Spleen (tissue), 11 donors: ENCODE measurements around the gene F8. TPM values are rescaled to one million over a fixed set of nuclear protein-coding genes. Genes with fewer than 3 reads are reported as not detected.

Experiments
- DNase-seq: peaks from one replicate; pipeline ENCODE4 v3.0.0-alpha.2; 2020
- H3K27ac ChIP-seq, 8 donors: fragments of 200-600 bp; sonication (generic) in 7 of 8; 1 replicate in 4 of 8; 2 replicates in 4 of 8; pipeline versions ENCODE4 v1.5.0 to v1.8.0; 2016 to 2021; ENCODE audit warnings: inconsistent platforms in 4 of 8, mild to moderate bottlenecking in 4 of 8, moderate library complexity in 1 of 8
- H3K27me3 ChIP-seq, 7 donors: fragments of 200-600 bp; sonication (generic) in 6 of 7; replicated peaks in 1 of 7; 1 replicate in 4 of 7; 2 replicates in 3 of 7; pipeline versions ENCODE4 v1.5.0 to v1.8.0; 2016 to 2021; ENCODE audit warnings: inconsistent platforms in 3 of 7, mild to moderate bottlenecking in 1 of 7
- H3K36me3 ChIP-seq, 6 donors: fragments of 200-600 bp; sonication (generic) in 5 of 6; 1 replicate in 4 of 6; 2 replicates in 2 of 6; pipeline versions ENCODE4 v1.5.0 to v1.8.0; 2016 to 2021; ENCODE audit warnings: inconsistent platforms in 2 of 6
- H3K4me1 ChIP-seq, 6 donors: fragments of 200-600 bp; sonication (generic) in 5 of 6; 1 replicate in 3 of 6; 2 replicates in 3 of 6; pipeline versions ENCODE4 v1.5.0 to v1.8.0; 2016 to 2021; ENCODE audit warnings: inconsistent platforms in 3 of 6
- H3K4me3 ChIP-seq, 8 donors: fragments of 200-600 bp; sonication (generic) in 7 of 8; 1 replicate in 4 of 8; 2 replicates in 4 of 8; pipeline versions ENCODE4 v1.5.0 to v1.8.0; 2016 to 2021; ENCODE audit warnings: inconsistent platforms in 4 of 8, mild to moderate bottlenecking in 4 of 8, moderate library complexity in 2 of 8
- H3K9me3 ChIP-seq, 8 donors: fragments of 200-600 bp; sonication (generic) in 7 of 8; 1 replicate in 4 of 8; 2 replicates in 4 of 8; pipeline versions ENCODE4 v1.5.0 to v1.8.0; 2016 to 2021; ENCODE audit warnings: inconsistent platforms in 4 of 8
- POLR2A ChIP-seq, 3 donors: fragments of 450-650 bp; IDR thresholded peaks; one replicate each; pipeline ENCODE4 v1.5.1; 2017; ENCODE audit warnings: antibody characterized with exemption in 3 of 3, mild to moderate bottlenecking in 1 of 3
- POLR2AphosphoS5 ChIP-seq, 3 donors: sonication (generic); formaldehyde crosslinking; IDR thresholded peaks; one replicate each; pipeline ENCODE4 v1.5.1; 2017; ENCODE audit warnings: antibody characterized with exemption in 3 of 3
- WGBS, 5 donors: extraction: QIAGEN DNeasy Blood & Tissue Kit in 3 of 5; methylation state at CpG; one replicate each; pipeline versions ENCODE4 v1.1.5 to v1.1.7; 2013 to 2018; 5-methylcytosine and 5-hydroxymethylcytosine counted together
- intact Hi-C: fragments of 100-400 bp; cut with DNase I; formaldehyde crosslinking; loops from one replicate; pipeline ENCODE4 v1.15.0; 2023; ENCODE audit warnings: low total_unique reads
- polyA plus RNA-seq, 3 donors: library from polyadenylated mRNA; stranded (reverse); fragments of 200-250 nt; gene quantifications; one replicate each; pipeline ENCODE4 v1.2.1, GENCODE V29; 2013
- total RNA-seq, 7 donors: library from RNA; depleted of rRNA in 3 of 7; stranded (reverse); fragments of >200 nt in 3 of 7; fragmentation: NEBNext Ultra II Directional in 4 of 7; extraction: Animal tissue kit (Norgen Biotek cat#: 25700) in 4 of 7; gene quantifications; one replicate each; pipeline versions ENCODE4 v1.1.0 to v1.2.1, GENCODE V29; 2016 to 2021
- TF ChIP-seq, protein P1 (sequence below), 11 experiments: fragments of 200-600 bp in 7 of 11; fragments of 450-650 bp in 4 of 11; sonication (generic) in 4 of 11; IDR thresholded peaks in 8 of 11; conservative IDR thresholded peaks in 3 of 11; 1 replicate in 7 of 11; 2 replicates in 4 of 11; pipeline versions ENCODE4 v1.4.0 to v1.8.0; 2016 to 2021; ENCODE audit warnings: antibody characterized with exemption in 11 of 11, inconsistent platforms in 4 of 11, mild to moderate bottlenecking in 1 of 11
- donor health status: healthy with polysubstance abuse.
- donor health status: DM: no; HTN: no; CAD: no; lungs with moderate emphysema.
- donor health status: DM: no; HTN: no; CAD: no.
- donor health status: Bipolar disorder and iron deficiency.
- donor health status: healthy.
- donor health status: DM: no; HTN: no; CAD: no.
- donor health status: DM: yes; HTN: yes; CAD: no.

F8 gene
- total and polyA plus RNA-seq, 10 donors: 3.4 to 135 (median 67.9) TPM

DNA sequence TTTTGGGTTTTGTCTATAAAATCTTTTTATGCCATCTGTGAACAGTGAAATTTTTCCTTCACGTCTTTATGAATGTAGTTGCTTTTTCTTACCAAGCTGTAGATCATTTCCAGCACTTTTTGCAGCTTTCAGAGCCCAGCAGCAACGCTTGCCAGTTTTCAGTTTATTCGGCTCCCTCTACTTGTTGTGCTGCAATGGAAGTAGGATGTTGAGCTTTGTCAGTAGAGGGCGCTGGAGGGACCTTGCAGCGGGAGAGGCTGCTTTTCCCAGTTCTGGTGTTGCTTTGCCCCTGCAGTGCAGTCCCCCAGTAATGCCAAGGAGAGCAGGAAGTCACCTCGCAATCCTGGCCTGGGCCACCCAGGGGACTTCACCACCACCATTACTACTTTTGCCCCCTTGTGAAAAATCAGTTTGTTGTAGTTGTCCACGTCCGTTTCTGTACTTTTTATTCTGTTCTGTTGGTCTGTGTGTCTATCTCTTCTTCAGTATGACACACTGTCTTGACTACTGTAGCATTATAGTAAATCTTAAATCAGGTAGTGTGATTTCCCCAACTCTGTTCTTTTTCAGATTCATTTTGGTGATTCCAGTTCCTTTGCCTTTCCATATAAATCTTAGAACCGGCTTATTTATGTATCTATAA is 26.6 kb upstream of the F8 start:
- H3K9me3 ChIP-seq: no peaks in the 10 kb centered on the region
- DNase-seq: peak; percentile 77
- H3K27ac ChIP-seq: no peak overlapping the region
- H3K27me3 ChIP-seq: no peaks in the 10 kb centered on the region
- 40 to 54% (median 47%) methylated on average over 9 of the region's 9 CpGs for WGBS, 5 donors
- intact Hi-C loops: no loop called here
- peaks cover 0 to 43% (median 2%) of the 10 kb centered on the region in 6 donors for H3K36me3 ChIP-seq
- no peak overlapping the region for H3K4me3 ChIP-seq
- TF ChIP-seq POLR2AphosphoS5 (IDR thresholded peaks at IDR 0.05): no peak
- TF ChIP-seq, protein P1, sequence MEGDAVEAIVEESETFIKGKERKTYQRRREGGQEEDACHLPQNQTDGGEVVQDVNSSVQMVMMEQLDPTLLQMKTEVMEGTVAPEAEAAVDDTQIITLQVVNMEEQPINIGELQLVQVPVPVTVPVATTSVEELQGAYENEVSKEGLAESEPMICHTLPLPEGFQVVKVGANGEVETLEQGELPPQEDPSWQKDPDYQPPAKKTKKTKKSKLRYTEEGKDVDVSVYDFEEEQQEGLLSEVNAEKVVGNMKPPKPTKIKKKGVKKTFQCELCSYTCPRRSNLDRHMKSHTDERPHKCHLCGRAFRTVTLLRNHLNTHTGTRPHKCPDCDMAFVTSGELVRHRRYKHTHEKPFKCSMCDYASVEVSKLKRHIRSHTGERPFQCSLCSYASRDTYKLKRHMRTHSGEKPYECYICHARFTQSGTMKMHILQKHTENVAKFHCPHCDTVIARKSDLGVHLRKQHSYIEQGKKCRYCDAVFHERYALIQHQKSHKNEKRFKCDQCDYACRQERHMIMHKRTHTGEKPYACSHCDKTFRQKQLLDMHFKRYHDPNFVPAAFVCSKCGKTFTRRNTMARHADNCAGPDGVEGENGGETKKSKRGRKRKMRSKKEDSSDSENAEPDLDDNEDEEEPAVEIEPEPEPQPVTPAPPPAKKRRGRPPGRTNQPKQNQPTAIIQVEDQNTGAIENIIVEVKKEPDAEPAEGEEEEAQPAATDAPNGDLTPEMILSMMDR (IDR thresholded peaks at IDR 0.05 in 8 of 11, conservative IDR thresholded peaks at IDR 0.05 in 3 of 11): peak in 9 of 11 experiments; percentile 14 to 64 (median 52)
- H3K4me1 ChIP-seq: peaks cover 0 to 6% (median 0%) of the 10 kb centered on the region in 6 donors

DNA sequence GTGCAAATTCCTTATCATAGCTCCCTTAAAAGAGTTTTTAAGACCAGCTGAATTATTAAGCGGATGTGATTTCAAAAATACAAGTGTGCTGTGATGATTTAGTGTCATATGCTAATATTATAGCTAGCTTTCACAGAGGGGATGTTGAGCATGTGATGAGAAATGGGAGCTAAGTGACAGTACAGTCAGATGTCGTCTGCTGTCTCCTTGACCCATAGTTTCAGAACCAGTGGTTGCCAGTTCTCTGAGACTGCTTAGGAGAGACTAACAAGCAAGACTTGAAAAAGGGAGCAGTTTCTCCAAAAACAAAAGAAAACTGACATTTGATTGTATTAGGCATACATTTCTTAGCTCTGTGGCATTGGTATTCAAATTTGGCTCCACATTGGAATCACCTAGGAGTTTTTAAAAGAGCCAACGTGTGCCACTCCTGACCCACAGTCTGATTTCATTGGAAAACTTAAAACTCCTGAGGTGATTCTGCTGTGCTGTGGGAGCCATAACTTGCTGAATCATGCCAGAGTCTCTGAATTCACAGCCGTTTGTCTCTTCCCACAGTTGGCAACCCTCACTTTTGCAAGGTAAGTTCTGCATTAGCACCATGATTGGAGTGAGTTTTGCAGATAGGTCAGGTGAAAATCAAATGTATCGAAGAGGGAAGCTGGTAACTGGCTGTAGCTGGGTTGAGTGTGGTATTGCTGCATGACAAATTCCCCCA is 24.4 kb upstream of the F8 start:
- H3K4me3 ChIP-seq: no peak overlapping the region
- H3K27me3 ChIP-seq: no peaks in the 10 kb centered on the region
- no peak for TF ChIP-seq POLR2A (IDR thresholded peaks at IDR 0.05)
- TF ChIP-seq POLR2AphosphoS5 (IDR thresholded peaks at IDR 0.05): no peak
- TF ChIP-seq, protein P1 (IDR thresholded peaks at IDR 0.05 in 8 of 11, conservative IDR thresholded peaks at IDR 0.05 in 3 of 11): no peak
- no peak overlapping the region for H3K27ac ChIP-seq
- H3K9me3 ChIP-seq: no peaks in the 10 kb centered on the region
- peaks cover 0 to 6% (median 0%) of the 10 kb centered on the region in 6 donors for H3K4me1 ChIP-seq
- intact Hi-C loops: no loop called here
- 68 to 89% (median 80%) methylated on average over 5 of the region's 5 CpGs for WGBS, 5 donors
- H3K36me3 ChIP-seq: peaks cover 0 to 28% (median 2%) of the 10 kb centered on the region in 6 donors
- no peak for DNase-seq

DNA sequence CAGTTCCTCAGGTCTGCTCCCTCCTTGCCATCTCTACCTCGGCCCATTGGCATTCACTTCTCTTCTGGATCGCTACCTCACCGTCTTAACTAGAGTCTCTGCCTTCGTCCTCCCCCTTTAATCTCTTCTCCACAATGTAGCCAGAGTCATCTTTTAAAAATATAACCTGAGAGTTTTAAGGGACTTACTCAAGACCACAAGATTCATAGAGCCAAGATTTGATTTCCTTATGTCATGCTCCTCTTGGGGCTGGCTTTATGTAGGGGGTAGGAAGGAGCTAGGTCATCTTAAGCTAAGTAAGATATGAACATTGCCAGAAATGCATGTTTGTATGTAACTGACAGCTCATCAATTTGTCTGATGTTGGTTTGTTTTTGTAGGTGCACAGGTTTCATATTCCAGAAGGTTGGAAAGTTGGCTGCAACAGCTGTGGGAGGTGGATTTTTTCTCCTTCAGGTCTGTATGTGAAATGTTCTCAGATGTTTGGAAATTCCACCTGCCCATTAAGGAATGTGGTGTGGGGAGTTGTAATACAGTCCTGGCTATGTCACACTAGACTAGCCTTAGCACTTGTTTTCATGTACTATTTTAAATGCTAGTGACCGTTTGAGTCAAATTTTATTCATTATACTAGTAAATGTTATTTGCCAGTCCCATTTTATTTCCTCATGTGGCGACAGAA is 23.7 kb upstream of the F8 start:
- no peak for DNase-seq
- H3K4me3 ChIP-seq: no peak overlapping the region
- no peaks in the 10 kb centered on the region for H3K27me3 ChIP-seq
- WGBS, 5 donors: 74 to 97% (median 92%) methylated on average over 6 of the region's 6 CpGs
- H3K4me1 ChIP-seq: peaks cover 0 to 6% (median 0%) of the 10 kb centered on the region in 6 donors
- H3K27ac ChIP-seq: no peak overlapping the region
- H3K36me3 ChIP-seq: peaks cover 0 to 21% (median 2%) of the 10 kb centered on the region in 6 donors
- H3K9me3 ChIP-seq: no peaks in the 10 kb centered on the region
- intact Hi-C loops: no loop called here
- TF ChIP-seq POLR2AphosphoS5 (IDR thresholded peaks at IDR 0.05) (no peak), POLR2A (IDR thresholded peaks at IDR 0.05) (no peak)
- TF ChIP-seq, protein P1 (IDR thresholded peaks at IDR 0.05 in 8 of 11, conservative IDR thresholded peaks at IDR 0.05 in 3 of 11): no peak

DNA sequence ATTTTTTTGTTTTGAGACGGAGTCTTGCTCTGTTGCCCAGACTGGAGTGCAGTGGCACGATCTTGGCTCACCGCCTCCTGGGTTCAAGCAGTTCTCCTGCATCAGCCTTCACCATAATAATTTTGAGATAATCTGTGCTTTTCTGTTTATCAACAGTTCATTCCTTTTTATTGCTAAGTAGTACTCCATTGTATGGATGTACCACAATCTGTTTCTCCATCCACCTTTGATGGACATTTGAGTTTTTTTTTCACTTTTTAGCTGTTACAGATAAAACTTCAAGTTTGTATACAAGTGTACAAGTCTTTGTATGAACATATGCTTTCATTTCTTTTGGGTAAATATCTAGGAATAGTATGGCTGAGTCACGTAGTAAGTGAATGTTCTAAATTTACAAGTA is 13.2 kb upstream of the F8 start:
- intact Hi-C loops: no loop called here
- no peak for DNase-seq
- no peaks in the 10 kb centered on the region for H3K27me3 ChIP-seq
- no peak overlapping the region for H3K4me3 ChIP-seq
- H3K36me3 ChIP-seq: peaks cover 0 to 32% (median 3%) of the 10 kb centered on the region in 6 donors
- peaks cover 0 to 8% (median 0%) of the 10 kb centered on the region in 6 donors for H3K4me1 ChIP-seq
- TF ChIP-seq, protein P1 (IDR thresholded peaks at IDR 0.05 in 8 of 11, conservative IDR thresholded peaks at IDR 0.05 in 3 of 11): no peak
- no peak for TF ChIP-seq POLR2AphosphoS5 (IDR thresholded peaks at IDR 0.05)
- TF ChIP-seq POLR2A (IDR thresholded peaks at IDR 0.05): no peak
- 90 to 100% (median 95%) methylated on average over 4 of the region's 4 CpGs for WGBS, 5 donors
- peaks cover 0 to 22% (median 5%) of the 10 kb centered on the region in 8 donors for H3K9me3 ChIP-seq
- no peak overlapping the region for H3K27ac ChIP-seq
